Liver (tissue), 9 donors: Measurements from ENCODE around the gene NIPSNAP2. TPM values are rescaled to one million over a fixed set of nuclear protein-coding genes. Genes with fewer than 3 reads are reported as not detected.

Experiments used
- DNase-seq: peaks from one replicate; pipeline ENCODE4 v3.0.0-alpha.2; 2017; ENCODE audit warnings: low spot score
- H3K27ac ChIP-seq, 2 donors: one replicate each; pipeline ENCODE4 v1.7.0; 2013; ENCODE audit warnings: inconsistent platforms in 2 of 2, low read length in 2 of 2, control low read depth in 1 of 2, low read depth in 1 of 2, mild to moderate bottlenecking in 1 of 2
- H3K27me3 ChIP-seq, 4 donors: one replicate each; pipeline versions ENCODE4 v1.6.1 to v1.7.0; 2013; ENCODE audit warnings: low read length in 3 of 4, inconsistent platforms in 1 of 4, mild to moderate bottlenecking in 1 of 4, moderate library complexity in 1 of 4; ENCODE audit not compliant: control insufficient read depth in 4 of 4, insufficient read depth in 4 of 4
- H3K36me3 ChIP-seq, 4 donors: one replicate each; pipeline versions ENCODE4 v1.6.1 to v1.7.0; 2013; ENCODE audit warnings: low read length in 3 of 4, mild to moderate bottlenecking in 3 of 4, low read depth in 1 of 4, moderate library complexity in 1 of 4; ENCODE audit not compliant: control insufficient read depth in 4 of 4, insufficient read depth in 3 of 4
- H3K4me1 ChIP-seq, 4 donors: one replicate each; pipeline versions ENCODE4 v1.6.1 to v1.7.0; 2013; ENCODE audit warnings: low read length in 3 of 4, mild to moderate bottlenecking in 3 of 4, moderate library complexity in 1 of 4; ENCODE audit not compliant: control insufficient read depth in 4 of 4, insufficient read depth in 4 of 4
- H3K4me3 ChIP-seq, 3 donors: one replicate each; pipeline versions ENCODE4 v1.6.1 to v1.7.0; 2013; ENCODE audit warnings: low read length in 3 of 3, control low read depth in 1 of 3, low read depth in 1 of 3, mild to moderate bottlenecking in 1 of 3
- H3K9ac ChIP-seq, 2 donors: one replicate each; pipeline ENCODE4 v1.7.0; 2013; ENCODE audit warnings: low read length in 2 of 2, mild to moderate bottlenecking in 2 of 2, moderate library complexity in 2 of 2, control low read depth in 1 of 2, low read depth in 1 of 2
- H3K9me3 ChIP-seq, 4 donors: one replicate each; pipeline versions ENCODE4 v1.6.1 to v1.7.0; 2013; ENCODE audit warnings: low read length in 3 of 4; ENCODE audit not compliant: control insufficient read depth in 4 of 4
- ATF3 ChIP-seq: IDR thresholded peaks from 2 replicates; pipeline ENCODE4 v1.6.1; 2016; ENCODE audit warnings: antibody characterized with exemption
- CTCF ChIP-seq: fragments of 150-350 bp; IDR thresholded peaks from 2 replicates; pipeline ENCODE4 v1.5.1; 2017; ENCODE audit warnings: improper control_type of control experiment, low read depth, low read length; ENCODE audit not compliant: missing input control
- EGR1 ChIP-seq, 2 donors: IDR thresholded peaks; 2 replicates each; pipeline ENCODE4 v1.6.1; 2016 to 2018; ENCODE audit warnings: antibody characterized with exemption in 2 of 2, low read depth in 2 of 2
- FOXA1 ChIP-seq: IDR thresholded peaks from 2 replicates; pipeline ENCODE4 v1.6.1; 2016; ENCODE audit warnings: antibody characterized with exemption
- FOXA2 ChIP-seq: IDR thresholded peaks from 2 replicates; pipeline ENCODE4 v1.6.1; 2016; ENCODE audit warnings: antibody characterized with exemption
- GABPA ChIP-seq, 2 donors: IDR thresholded peaks in 1 of 2; conservative IDR thresholded peaks in 1 of 2; 2 replicates each; pipeline ENCODE4 v1.6.1; 2016; ENCODE audit warnings: antibody characterized with exemption in 2 of 2, mild to moderate bottlenecking in 1 of 2, moderate library complexity in 1 of 2
- HNF4A ChIP-seq, 2 donors: conservative IDR thresholded peaks; 2 replicates each; pipeline ENCODE4 v1.6.1; 2016; ENCODE audit warnings: antibody characterized with exemption in 2 of 2, mild to moderate bottlenecking in 2 of 2
- HNF4G ChIP-seq: IDR thresholded peaks from 2 replicates; pipeline ENCODE4 v1.6.1; 2016; ENCODE audit warnings: antibody characterized with exemption
- JUND ChIP-seq, 2 donors: IDR thresholded peaks; 2 replicates each; pipeline ENCODE4 v1.6.1; 2016; ENCODE audit warnings: antibody characterized with exemption in 2 of 2
- MAX ChIP-seq: IDR thresholded peaks from 2 replicates; pipeline ENCODE4 v1.6.1; 2016; ENCODE audit warnings: antibody characterized with exemption
- NR2F2 ChIP-seq: IDR thresholded peaks from 2 replicates; pipeline ENCODE4 v1.6.1; 2016; ENCODE audit warnings: antibody characterized with exemption
- RAD21 ChIP-seq, 2 donors: IDR thresholded peaks; 2 replicates each; pipeline ENCODE4 v1.6.1; 2016; ENCODE audit warnings: antibody characterized with exemption in 2 of 2, mild to moderate bottlenecking in 2 of 2
- REST ChIP-seq: IDR thresholded peaks from 2 replicates; pipeline ENCODE4 v1.6.1; 2016; ENCODE audit warnings: antibody characterized with exemption, mild to moderate bottlenecking
- RXRA ChIP-seq, 2 donors: IDR thresholded peaks; 2 replicates each; pipeline ENCODE4 v1.6.1; 2017 to 2018; ENCODE audit warnings: antibody characterized with exemption in 2 of 2, mild to moderate bottlenecking in 1 of 2
- SP1 ChIP-seq: IDR thresholded peaks from 2 replicates; pipeline ENCODE4 v1.6.1; 2018; ENCODE audit warnings: antibody characterized with exemption, mild to moderate bottlenecking
- TAF1 ChIP-seq: conservative IDR thresholded peaks from 2 replicates; pipeline ENCODE4 v1.6.1; 2016; ENCODE audit warnings: antibody characterized with exemption, mild to moderate bottlenecking
- YY1 ChIP-seq: IDR thresholded peaks from 2 replicates; pipeline ENCODE4 v1.6.1; 2016; ENCODE audit warnings: antibody characterized with exemption, mild to moderate bottlenecking
- ZBTB33 ChIP-seq: IDR thresholded peaks from 2 replicates; pipeline ENCODE4 v1.6.1; 2016; ENCODE audit warnings: antibody characterized with exemption
- WGBS: extraction: QIAGEN DNeasy Blood & Tissue Kit; methylation state at CpG from one replicate; pipeline ENCODE4 v1.1.7; 2013; 5-methylcytosine and 5-hydroxymethylcytosine counted together
- polyA plus RNA-seq, 2 donors: library from polyadenylated mRNA; stranded (reverse) in 1 of 2; unstranded in 1 of 2; fragments of 200-250 nt in 1 of 2; fragments of >200 nt in 1 of 2; fragmentation: Nextera tagmentation in 1 of 2; extraction: Ambion mirVana in 1 of 2; gene quantifications; one replicate each; pipeline versions ENCODE4 v1.2.1 to v1.2.3, GENCODE V29; 2013 to 2015
- total RNA-seq, 2 donors: library from RNA; depleted of rRNA; stranded (reverse); fragments of >200 nt; gene quantifications; one replicate each; pipeline ENCODE4 v1.2.3, GENCODE V29; 2014
- donor health status: healthy.
- donor health status: healthy.
- donor health status: healthy.
- donor health status: healthy.
- donor health status: healthy.

Gene NIPSNAP2
- total and polyA plus RNA-seq, 4 donors = 6.0 to 20.4 (median 11.8) TPM

- Histone ChIP-seq H3K27ac (no peak overlapping the region), H3K36me3 (peaks cover 0 to 1% (median 0%) of the 10 kb centered on the region in 4 donors), H3K27me3 (no peaks in the 10 kb centered on the region), H3K9ac (no peak overlapping the region), H3K4me3 (peak overlapping the region in 2 of 3 donors; percentile 16 to 56), H3K4me1 (no peaks in the 10 kb centered on the region), H3K9me3 (peaks cover 21 to 39% (median 29%) of the 10 kb centered on the region in 4 donors)
- DNase-seq = no peak
- TF ChIP-seq EGR1 (IDR thresholded peaks at IDR 0.05; ENCODE audit: low read depth in 2 of 2) = no peak
- TF ChIP-seq RXRA (IDR thresholded peaks at IDR 0.05) = no peak
- TF ChIP-seq FOXA1 = no peak
- no peak for TF ChIP-seq YY1
- TF ChIP-seq FOXA2 = no peak
- no peak for TF ChIP-seq CTCF
- TF ChIP-seq GABPA (IDR thresholded peaks at IDR 0.05 in 1 of 2, conservative IDR thresholded peaks at IDR 0.05 in 1 of 2) = no peak
- TF ChIP-seq ATF3 = no peak
- TF ChIP-seq ZBTB33 = no peak
- TF ChIP-seq MAX = no peak
- TF ChIP-seq NR2F2 = no peak
- no peak for TF ChIP-seq HNF4G
- no peak for TF ChIP-seq REST
- no peak for TF ChIP-seq TAF1
- no peak for TF ChIP-seq JUND (IDR thresholded peaks at IDR 0.05)
- no peak for TF ChIP-seq HNF4A (conservative IDR thresholded peaks at IDR 0.05)
- TF ChIP-seq RAD21 (IDR thresholded peaks at IDR 0.05) = no peak
- TF ChIP-seq SP1 = no peak
- 88% methylated on average over 7 of the region's 7 CpGs for WGBS
These were observed 24.8 kb upstream of the NIPSNAP2 start for GRCh38 chr7:55939514-55940123.
